Sigmoid colon (tissue), 4 donors: ENCODE results near the gene ERP27.

ENCODE experiments used
- CTCF ChIP-seq, 4 experiments: fragments of 450-650 bp in 3 of 4; fragments of 200-600 bp in 1 of 4; IDR thresholded peaks; one replicate each; pipeline ENCODE4 v1.5.1; 2016 to 2019; ENCODE audit warnings: antibody characterized with exemption in 4 of 4, mild to moderate bottlenecking in 3 of 4, moderate library complexity in 2 of 4
- EP300 ChIP-seq, 4 donors: sonication (generic); formaldehyde crosslinking; IDR thresholded peaks; one replicate each; pipeline ENCODE4 v1.6.1; 2017; ENCODE audit warnings: antibody characterized with exemption in 4 of 4
- POLR2A ChIP-seq, 2 donors: fragments of 450-650 bp; IDR thresholded peaks; one replicate each; pipeline ENCODE4 v1.6.1; 2016; ENCODE audit warnings: antibody characterized with exemption in 2 of 2, mild to moderate bottlenecking in 2 of 2, moderate library complexity in 2 of 2
- POLR2AphosphoS5 ChIP-seq, 4 donors: sonication (generic); formaldehyde crosslinking; IDR thresholded peaks; one replicate each; pipeline ENCODE4 v1.6.1; 2017; ENCODE audit warnings: antibody characterized with exemption in 4 of 4

DNA sequence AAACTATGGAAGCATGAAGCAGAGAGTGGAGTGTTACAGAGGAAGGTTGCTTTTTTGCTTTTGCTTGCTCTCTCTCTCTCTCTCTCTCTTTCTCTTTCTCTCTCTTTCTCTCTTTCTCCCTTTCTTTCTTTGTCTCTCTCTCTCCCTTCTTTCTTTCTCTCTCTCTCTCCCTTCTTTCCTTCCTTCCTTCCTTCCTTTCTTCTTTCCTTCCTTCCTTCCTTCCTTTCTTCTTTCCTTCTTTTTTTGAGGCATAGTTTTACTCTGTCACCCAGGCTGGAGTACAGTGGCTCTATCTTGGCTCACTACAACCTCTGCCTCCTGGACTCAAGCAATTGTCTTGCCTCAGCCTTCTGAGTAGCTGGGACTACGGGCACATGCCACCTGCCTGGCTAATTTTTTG, 15.4 kb upstream of the ERP27 start:
- no peak for TF ChIP-seq POLR2AphosphoS5 (IDR thresholded peaks at IDR 0.05)
- TF ChIP-seq CTCF (IDR thresholded peaks at IDR 0.05), result no peak
- no peak for TF ChIP-seq EP300 (IDR thresholded peaks at IDR 0.05)
- no peak for TF ChIP-seq POLR2A (IDR thresholded peaks at IDR 0.05)
